Lung (tissue), 12 donors: ENCODE results near the gene CCDC107. TPM values are rescaled to one million over a fixed set of nuclear protein-coding genes. Genes with fewer than 3 reads are reported as not detected.
"Not testable (repeated sequence)": the region's sequence is repeated elsewhere in the genome, so short reads cannot be mapped to it uniquely, and the experiment has no call there.

ENCODE experiments used
- ATAC-seq: fragments of 200-7000 bp; cut with Tn5 transposase; one replicate; pipeline ENCODE4 v1.9.1; 2020; ENCODE audit warnings: moderate number of reproducible peaks; ENCODE audit not compliant: insufficient read depth, low FRiP score
- DNase-seq, 3 donors: peaks; one replicate each; pipeline ENCODE4 v3.0.0-alpha.2; 2013 to 2017
- H3K27ac ChIP-seq, 2 donors: one replicate each; pipeline ENCODE4 v1.5.1; 2013; ENCODE audit warnings: mild to moderate bottlenecking in 2 of 2, moderate library complexity in 2 of 2, control low read depth in 1 of 2, inconsistent platforms in 1 of 2, low read depth in 1 of 2, low read length in 1 of 2
- H3K27me3 ChIP-seq, 3 donors: one replicate each; pipeline ENCODE4 v1.5.1; 2013; ENCODE audit warnings: low read length in 2 of 3; ENCODE audit not compliant: control insufficient read depth in 3 of 3, insufficient read depth in 3 of 3
- H3K36me3 ChIP-seq, 4 donors: one replicate each; pipeline ENCODE4 v1.5.1; 2013; ENCODE audit warnings: low read length in 4 of 4, mild to moderate bottlenecking in 1 of 4, moderate library complexity in 1 of 4; ENCODE audit not compliant: control insufficient read depth in 4 of 4, insufficient read depth in 4 of 4
- H3K4me1 ChIP-seq, 5 donors: one replicate each; pipeline ENCODE4 v1.5.1; 2013; ENCODE audit warnings: low read length in 5 of 5, mild to moderate bottlenecking in 2 of 5, moderate library complexity in 1 of 5; ENCODE audit not compliant: control insufficient read depth in 5 of 5, insufficient read depth in 5 of 5
- H3K4me3 ChIP-seq: one replicate; pipeline ENCODE4 v1.5.1; 2013; ENCODE audit warnings: mild to moderate bottlenecking, control low read depth, moderate library complexity
- H3K9ac ChIP-seq, 2 donors: one replicate each; pipeline ENCODE4 v1.5.1; 2013; ENCODE audit warnings: low read length in 2 of 2, control low read depth in 1 of 2; ENCODE audit not compliant: insufficient read depth in 1 of 2
- H3K9me3 ChIP-seq, 4 donors: one replicate each; pipeline ENCODE4 v1.5.1; 2013; ENCODE audit warnings: low read length in 3 of 4, mild to moderate bottlenecking in 1 of 4, moderate library complexity in 1 of 4; ENCODE audit not compliant: control insufficient read depth in 4 of 4, insufficient read depth in 3 of 4
- WGBS, 2 donors: extraction: QIAGEN DNeasy Blood & Tissue Kit; methylation state at CpG; one replicate each; pipeline ENCODE4 v1.1.7; 2013; 5-methylcytosine and 5-hydroxymethylcytosine counted together
- polyA plus RNA-seq, 2 donors: library from polyadenylated mRNA; stranded (reverse); fragments of 200-250 nt; gene quantifications; one replicate each; pipeline ENCODE4 v1.2.1, GENCODE V29; 2013
- total RNA-seq, 2 donors: library from RNA; depleted of rRNA in 1 of 2; stranded (reverse); fragments of >200 nt in 1 of 2; gene quantifications; one replicate each; pipeline ENCODE4 v1.2.1, GENCODE V29; 2014 to 2021
- TF ChIP-seq, protein P1 (sequence below): IDR thresholded peaks from 2 replicates; pipeline ENCODE4 v1.5.1; 2012; ENCODE audit warnings: mild to moderate bottlenecking; ENCODE audit errors: control extremely low read depth, extremely low read depth
- donor health status: control.
- donor health status: control.
- donor health status: Bipolar disorder and iron deficiency.
- donor health status: healthy.
- donor health status: DM: yes; HTN: yes; CAD: no.

The CCDC107 gene
- total and polyA plus RNA-seq, 4 donors: 9.9 to 53.9 (median 31.0) TPM

DNA sequence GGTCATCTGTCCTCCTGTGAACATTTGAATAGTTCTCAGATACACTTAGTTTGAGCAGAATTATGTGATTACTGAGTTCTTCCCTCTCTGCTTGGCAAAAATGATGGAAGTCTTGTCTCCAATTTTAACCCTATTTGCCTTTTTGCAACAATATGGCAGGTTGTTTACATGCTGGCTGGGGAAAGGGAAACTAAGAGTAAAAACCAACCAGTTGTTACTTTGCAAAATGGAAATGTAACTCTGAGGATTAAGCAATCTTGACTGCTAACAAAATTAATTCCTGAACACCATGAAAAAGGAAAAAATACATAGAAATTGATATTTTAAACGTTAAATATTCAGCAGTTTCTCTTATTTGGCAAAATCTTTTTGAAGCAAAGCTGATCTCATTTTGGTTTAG is 18.5 kb upstream of the CCDC107 start:
- H3K4me1 ChIP-seq: peaks cover 0 to 5% (median 0%) of the 10 kb centered on the region in 5 donors
- H3K9me3 ChIP-seq: no peaks in the 10 kb centered on the region
- no peaks in the 10 kb centered on the region for H3K27me3 ChIP-seq
- TF ChIP-seq, protein P1, sequence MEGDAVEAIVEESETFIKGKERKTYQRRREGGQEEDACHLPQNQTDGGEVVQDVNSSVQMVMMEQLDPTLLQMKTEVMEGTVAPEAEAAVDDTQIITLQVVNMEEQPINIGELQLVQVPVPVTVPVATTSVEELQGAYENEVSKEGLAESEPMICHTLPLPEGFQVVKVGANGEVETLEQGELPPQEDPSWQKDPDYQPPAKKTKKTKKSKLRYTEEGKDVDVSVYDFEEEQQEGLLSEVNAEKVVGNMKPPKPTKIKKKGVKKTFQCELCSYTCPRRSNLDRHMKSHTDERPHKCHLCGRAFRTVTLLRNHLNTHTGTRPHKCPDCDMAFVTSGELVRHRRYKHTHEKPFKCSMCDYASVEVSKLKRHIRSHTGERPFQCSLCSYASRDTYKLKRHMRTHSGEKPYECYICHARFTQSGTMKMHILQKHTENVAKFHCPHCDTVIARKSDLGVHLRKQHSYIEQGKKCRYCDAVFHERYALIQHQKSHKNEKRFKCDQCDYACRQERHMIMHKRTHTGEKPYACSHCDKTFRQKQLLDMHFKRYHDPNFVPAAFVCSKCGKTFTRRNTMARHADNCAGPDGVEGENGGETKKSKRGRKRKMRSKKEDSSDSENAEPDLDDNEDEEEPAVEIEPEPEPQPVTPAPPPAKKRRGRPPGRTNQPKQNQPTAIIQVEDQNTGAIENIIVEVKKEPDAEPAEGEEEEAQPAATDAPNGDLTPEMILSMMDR: no peak
- WGBS, 2 donors: 69 to 82% methylated on average over 1 of the region's 1 CpG
- ATAC-seq (no peak), DNase-seq (no peak)
- no peak overlapping the region for H3K9ac ChIP-seq
- no peaks in the 10 kb centered on the region for H3K36me3 ChIP-seq
- H3K4me3 ChIP-seq: no peak overlapping the region
- H3K27ac ChIP-seq: no peak overlapping the region

DNA sequence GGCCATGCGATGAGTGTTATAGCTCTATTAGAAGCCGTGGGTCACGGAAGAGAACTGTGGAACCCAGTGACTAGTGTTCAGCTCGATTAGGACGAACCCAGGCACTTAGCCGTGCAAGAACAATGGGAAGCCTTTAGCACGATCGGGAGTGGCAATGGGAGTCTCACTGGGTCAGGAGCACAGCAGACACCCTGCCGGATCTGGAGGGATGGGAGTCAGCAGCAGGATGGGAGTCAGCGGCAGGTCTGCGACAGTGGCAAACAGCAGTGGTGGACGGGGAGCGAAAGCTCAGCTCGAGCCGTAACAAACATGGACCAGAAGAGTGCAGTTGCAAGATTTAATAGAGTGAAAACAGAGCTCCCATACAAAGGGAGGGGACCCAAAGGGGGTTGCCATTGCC is 17.7 kb upstream of the CCDC107 start:
- not testable (repeated sequence) for DNase-seq, H3K36me3 ChIP-seq, H3K9ac ChIP-seq, H3K9me3 ChIP-seq, H3K27ac ChIP-seq, ATAC-seq, H3K4me1 ChIP-seq, H3K27me3 ChIP-seq, H3K4me3 ChIP-seq
- WGBS, 2 donors: 97 to 98% methylated on average over 15 of the region's 15 CpGs

DNA sequence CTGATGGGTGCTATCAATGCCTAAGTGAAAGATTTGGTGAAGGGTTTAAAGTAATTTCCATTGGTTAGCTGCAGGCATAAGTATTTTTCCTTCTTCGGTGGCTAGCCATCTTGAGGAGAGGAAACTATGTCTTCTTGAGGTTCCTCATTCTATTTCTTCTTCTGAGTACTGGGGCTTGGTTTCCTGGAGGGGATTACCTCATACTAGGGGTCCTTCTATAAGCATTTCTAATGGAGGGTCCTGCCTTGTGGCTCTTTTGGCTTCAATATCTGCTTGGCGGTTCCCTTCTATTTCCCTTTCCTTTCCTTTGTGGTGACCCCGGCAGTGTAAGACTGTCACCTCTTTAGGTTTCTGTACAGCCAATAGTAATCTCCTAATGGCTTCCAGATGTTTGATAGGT is 16.6 kb upstream of the CCDC107 start:
- H3K36me3 ChIP-seq, ATAC-seq, H3K4me1 ChIP-seq, H3K9me3 ChIP-seq, DNase-seq, H3K9ac ChIP-seq, H3K4me3 ChIP-seq, H3K27ac ChIP-seq, H3K27me3 ChIP-seq: not testable (repeated sequence)
- WGBS, 2 donors: 37 to 87% methylated on average over 3 of the region's 3 CpGs

DNA sequence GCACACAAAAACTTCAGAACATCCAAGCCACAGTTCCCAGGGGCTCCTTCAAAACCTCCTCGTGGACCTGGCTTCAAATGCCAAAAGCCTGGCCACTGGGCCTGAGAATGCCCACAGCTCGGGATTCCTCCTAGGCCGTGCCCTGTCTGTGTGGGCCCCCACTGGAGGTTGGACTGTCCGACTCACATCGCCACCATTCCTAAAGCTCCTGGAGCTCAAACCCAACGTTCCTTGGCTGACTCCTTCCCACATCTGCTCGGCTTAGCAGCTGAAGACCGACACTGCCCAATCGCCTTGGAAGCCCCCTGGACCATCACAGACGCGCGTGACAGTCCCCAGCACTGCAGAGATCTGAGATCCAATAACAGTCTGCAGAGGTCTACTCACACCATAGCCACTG is 15.0 kb upstream of the CCDC107 start:
- no peaks in the 10 kb centered on the region for H3K9me3 ChIP-seq
- WGBS, 2 donors: 95 to 97% methylated on average over 12 of the region's 12 CpGs
- H3K27ac ChIP-seq: no peak overlapping the region
- H3K36me3 ChIP-seq: no peaks in the 10 kb centered on the region
- H3K4me3 ChIP-seq: no peak overlapping the region
- peaks cover 0 to 12% (median 4%) of the 10 kb centered on the region in 5 donors for H3K4me1 ChIP-seq
- no peaks in the 10 kb centered on the region for H3K27me3 ChIP-seq
- DNase-seq: no peak
- TF ChIP-seq, protein P1: no peak
- no peak overlapping the region for H3K9ac ChIP-seq
- no peak for ATAC-seq

DNA sequence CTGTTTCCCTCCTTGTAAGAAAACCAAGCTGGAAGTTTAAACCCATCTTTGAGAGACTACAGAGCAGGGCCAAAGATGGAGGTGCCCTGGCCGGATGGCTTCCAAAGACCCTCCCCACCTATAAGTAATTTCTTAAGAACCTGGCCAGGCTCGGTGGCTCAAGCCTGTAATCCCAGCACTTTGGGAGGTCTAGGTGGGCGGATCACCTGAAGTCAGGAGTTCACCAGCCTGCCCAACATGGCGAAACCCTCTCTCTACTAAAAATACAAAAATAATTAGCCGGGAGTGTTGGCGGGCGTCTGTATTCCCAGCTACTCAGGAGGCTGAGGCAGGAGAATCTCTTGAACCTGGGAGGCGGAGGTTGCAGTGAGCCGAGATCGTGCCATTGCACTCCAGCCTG is 12.4 kb upstream of the CCDC107 start:
- H3K36me3 ChIP-seq, H3K9me3 ChIP-seq, H3K4me3 ChIP-seq, ATAC-seq, H3K27me3 ChIP-seq, DNase-seq: not testable (repeated sequence)
- Histone ChIP-seq H3K4me1 (peaks cover 0 to 12% (median 5%) of the 10 kb centered on the region in 5 donors), H3K27ac (peak overlapping the region in 1 of 2 donors; percentile 96), H3K9ac (peak overlapping the region in 1 of 2 donors; percentile 92)
- WGBS, 2 donors: 36 to 38% methylated on average over 10 of the region's 10 CpGs
